T-helper 1 cell (primary cell): Measurements from ENCODE around the gene CFAP46.
"Not testable (repeated sequence)": the region's sequence is repeated elsewhere in the genome, so short reads cannot be mapped to it uniquely, and the experiment has no call there.

Experiments
- DNase-seq, 5 donors: peaks; one replicate each; pipeline ENCODE4 v3.0.0-alpha.2; 2012 to 2020

CFAP46 gene

GRCh38 chr10:132898391-132899053 lies 43.8 kb downstream of the CFAP46 start:
- DNase-seq: no peak

- no peak for DNase-seq
Observed at GRCh38 chr10:132897516-132898381, 44.6 kb downstream of the CFAP46 start.

DNA sequence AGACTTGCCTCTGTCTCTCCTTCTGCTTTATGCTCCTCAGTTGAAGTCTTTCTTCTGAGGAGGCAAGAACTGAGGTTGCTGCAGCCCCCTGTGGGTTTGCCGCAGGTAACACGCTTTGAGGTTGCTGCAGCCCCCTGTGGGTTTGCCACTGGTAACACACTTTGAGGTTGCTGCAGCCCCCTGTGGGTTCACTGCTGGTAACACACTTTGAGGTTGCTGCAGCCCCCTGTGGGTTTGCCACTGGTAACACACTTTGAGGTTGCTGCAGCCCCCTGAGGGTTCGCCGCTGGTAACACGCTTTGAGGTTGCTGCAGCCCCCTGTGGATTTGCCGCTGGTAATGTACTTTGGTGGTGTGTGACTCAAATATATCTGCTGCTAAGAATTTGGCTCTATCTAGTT lies 48.6 kb downstream of the CFAP46 start:
- not testable (repeated sequence) for DNase-seq

DNA sequence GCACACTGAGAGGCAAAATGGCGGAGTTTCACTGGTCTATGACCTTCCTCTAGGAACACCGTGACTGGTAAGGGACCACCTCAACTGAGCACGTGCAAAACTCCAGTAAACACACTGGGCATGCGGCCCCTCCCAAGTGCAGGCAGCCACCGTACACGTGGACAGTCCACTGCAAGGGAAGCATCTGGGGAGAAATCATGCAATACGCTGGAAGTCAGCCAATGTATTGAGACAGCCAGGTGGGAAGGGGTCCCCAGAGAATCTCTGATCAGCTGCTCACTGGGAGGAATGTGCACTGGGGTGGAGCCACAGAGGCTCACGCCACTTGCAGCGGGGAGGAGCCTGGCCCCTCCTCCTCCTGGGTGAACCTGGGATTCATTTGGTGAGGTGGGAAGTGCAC lies 49.3 kb downstream of the CFAP46 start:
- no peak for DNase-seq

- DNase-seq: no peak
Observed at GRCh38 chr10:132892004-132892403, 50.4 kb downstream of the CFAP46 start.

GRCh38 chr10:132891368-132891767 lies 51.0 kb downstream of the CFAP46 start:
- no peak for DNase-seq

- DNase-seq: no peak
Observed at GRCh38 chr10:132890301-132890700, 52.1 kb downstream of the CFAP46 start.

- DNase-seq: no peak
Observed at GRCh38 chr10:132889556-132889955, 52.8 kb downstream of the CFAP46 start.

- no peak for DNase-seq
Observed at GRCh38 chr10:132888898-132889490, 53.4 kb downstream of the CFAP46 start.

- DNase-seq: not testable (repeated sequence)
Observed at GRCh38 chr10:132888446-132888845, 53.9 kb downstream of the CFAP46 start.

- no peak for DNase-seq
Observed at GRCh38 chr10:132886211-132887099, 55.9 kb downstream of the CFAP46 start.

GRCh38 chr10:132885451-132886210 lies 56.7 kb downstream of the CFAP46 start:
- DNase-seq: no peak

DNA sequence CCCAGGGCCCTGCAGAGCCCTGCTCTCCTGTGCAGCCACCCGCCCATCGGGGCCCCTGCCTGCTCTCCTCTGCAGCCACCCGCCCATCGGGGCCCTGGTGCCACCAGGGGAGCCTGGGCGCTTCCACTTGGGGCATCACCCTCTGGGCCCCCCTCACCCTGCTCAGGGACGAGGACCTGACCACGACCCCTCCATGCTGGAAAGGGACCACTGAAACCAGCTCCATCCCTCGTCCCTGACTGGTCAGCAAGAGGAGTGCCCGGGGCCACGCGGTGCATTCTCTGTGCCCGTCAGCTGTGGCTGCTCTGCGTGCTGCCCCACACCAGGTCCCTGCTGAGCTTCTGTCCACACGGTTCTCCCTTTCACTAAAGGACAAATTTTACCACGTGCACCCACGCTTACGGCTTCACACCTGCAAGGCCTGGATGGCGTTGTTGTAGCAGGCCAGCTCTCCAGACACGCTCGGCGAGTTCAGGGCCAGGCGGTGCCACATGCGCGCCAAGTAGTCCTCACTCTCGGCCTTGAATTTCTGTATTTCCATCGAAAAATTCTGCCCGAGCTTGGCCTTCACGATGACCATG lies 57.6 kb downstream of the CFAP46 start:
- no peak for DNase-seq

DNA sequence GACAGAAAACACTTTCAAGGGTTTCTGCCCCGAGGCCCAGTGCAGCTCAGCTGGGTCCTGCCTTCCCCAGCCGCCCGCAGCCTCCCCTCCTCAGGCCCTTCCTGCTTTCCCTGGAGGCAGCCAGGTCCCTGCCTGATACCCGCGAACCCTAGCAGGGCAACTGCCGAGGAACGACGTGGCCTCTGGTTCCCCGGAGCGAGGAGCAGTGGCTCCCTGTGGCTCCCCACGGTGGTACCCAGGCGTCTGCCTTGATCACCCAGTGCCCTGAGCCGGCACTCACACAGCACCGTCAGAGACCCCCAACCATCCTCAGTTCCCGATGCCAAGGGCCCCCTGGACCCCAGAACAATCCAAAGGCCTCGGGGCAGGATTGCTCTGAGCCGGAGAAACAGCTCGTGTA lies 58.3 kb downstream of the CFAP46 start:
- no peak for DNase-seq

GRCh38 chr10:132883391-132883881 lies 58.9 kb downstream of the CFAP46 start:
- no peak for DNase-seq

- DNase-seq: no peak
Observed at GRCh38 chr10:132882069-132882951, 60.1 kb downstream of the CFAP46 start.

DNA sequence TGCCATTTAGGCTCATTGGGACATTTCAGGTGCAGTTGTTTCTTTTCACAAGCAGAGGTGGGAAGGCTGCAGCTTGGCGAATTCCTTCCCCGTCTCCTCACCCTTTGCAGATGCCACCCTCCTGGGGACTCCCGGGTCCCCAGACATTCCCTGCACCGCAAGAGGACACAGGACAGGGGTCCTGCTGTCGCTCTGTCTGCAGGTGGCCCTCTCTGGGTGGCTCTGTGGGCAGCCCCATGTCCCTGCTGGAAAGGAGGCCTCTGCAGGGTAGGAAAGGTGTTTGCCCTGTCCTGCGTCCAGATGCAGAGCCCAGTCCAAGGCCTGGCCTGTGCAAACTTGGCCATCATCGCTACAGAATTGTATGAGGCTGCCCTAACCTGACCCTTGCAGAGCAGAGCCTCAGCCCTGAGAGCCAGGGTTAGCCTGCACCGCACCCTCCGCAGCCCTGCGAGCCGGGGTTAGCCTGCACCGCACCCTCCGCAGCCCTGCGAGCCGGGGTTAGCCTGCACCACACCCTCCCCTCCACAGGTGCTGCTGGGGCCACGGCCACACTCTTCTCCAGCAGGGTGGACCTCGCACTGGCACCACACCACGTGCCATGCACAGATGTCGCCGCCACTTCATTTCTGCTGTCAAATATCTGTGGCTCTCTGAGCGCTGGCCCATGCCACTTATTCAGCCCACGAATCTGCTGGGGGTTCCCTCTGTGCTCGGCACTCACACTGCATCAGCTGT lies 61.0 kb downstream of the CFAP46 start:
- DNase-seq: no peak

GRCh38 chr10:132880128-132880981 lies 62.0 kb downstream of the CFAP46 start:
- no peak for DNase-seq
